Activated T-cell treated with anti-CD3 and anti-CD28 coated beads, Interleukin-2, amount 50 U/mL, for 72 hours (primary cell): Measurements from ENCODE around the gene SLC51B. TPM values are rescaled to one million over a fixed set of nuclear protein-coding genes. Genes with fewer than 3 reads are reported as not detected.
"Not testable (repeated sequence)": the region's sequence is repeated elsewhere in the genome, so short reads cannot be mapped to it uniquely, and the experiment has no call there.

Source experiments
- ATAC-seq, 2 donors: fragments of 150-1000 bp; cut with Tn5 transposase; replicated peaks in 1 of 2; 2 replicates each; pipeline ENCODE4 v1.10.0; 2021; ENCODE audit warnings: moderate library complexity in 2 of 2, mild to moderate bottlenecking in 1 of 2
- DNase-seq, 2 donors: peaks; one replicate each; pipeline ENCODE4 v3.0.0; 2021 to 2022; ENCODE audit warnings: mixed read lengths in 1 of 2
- H3K27ac Mint-ChIP-seq: one replicate; pipeline ENCODE4 v1.8.0; 2022; ENCODE audit warnings: mild to moderate bottlenecking, moderate library complexity, mixed read lengths
- H3K27me3 Mint-ChIP-seq: one replicate; pipeline ENCODE4 v1.8.0; 2022; ENCODE audit warnings: low read depth, mixed read lengths
- H3K36me3 Mint-ChIP-seq, 2 donors: one replicate each; pipeline ENCODE4 v1.8.0; 2022; ENCODE audit warnings: mixed read lengths in 2 of 2, mild to moderate bottlenecking in 1 of 2; ENCODE audit not compliant: insufficient read depth in 2 of 2
- H3K4me1 Mint-ChIP-seq: one replicate; pipeline ENCODE4 v1.8.0; 2022; ENCODE audit warnings: low read depth, mixed read lengths
- H3K4me3 Mint-ChIP-seq, 2 donors: one replicate each; pipeline ENCODE4 v1.8.0; 2022; ENCODE audit warnings: mild to moderate bottlenecking in 2 of 2, mixed read lengths in 2 of 2, moderate library complexity in 2 of 2
- H3K9me3 Mint-ChIP-seq, 2 donors: one replicate each; pipeline ENCODE4 v1.8.0; 2022; ENCODE audit warnings: mixed read lengths in 2 of 2
- total RNA-seq, 2 donors: library from RNA; stranded (reverse); gene quantifications; one replicate each; pipeline ENCODE4 v1.2.3, GENCODE V29; 2022

The SLC51B gene
- total RNA-seq, 2 donors from 2014 or later: not detected

DNA sequence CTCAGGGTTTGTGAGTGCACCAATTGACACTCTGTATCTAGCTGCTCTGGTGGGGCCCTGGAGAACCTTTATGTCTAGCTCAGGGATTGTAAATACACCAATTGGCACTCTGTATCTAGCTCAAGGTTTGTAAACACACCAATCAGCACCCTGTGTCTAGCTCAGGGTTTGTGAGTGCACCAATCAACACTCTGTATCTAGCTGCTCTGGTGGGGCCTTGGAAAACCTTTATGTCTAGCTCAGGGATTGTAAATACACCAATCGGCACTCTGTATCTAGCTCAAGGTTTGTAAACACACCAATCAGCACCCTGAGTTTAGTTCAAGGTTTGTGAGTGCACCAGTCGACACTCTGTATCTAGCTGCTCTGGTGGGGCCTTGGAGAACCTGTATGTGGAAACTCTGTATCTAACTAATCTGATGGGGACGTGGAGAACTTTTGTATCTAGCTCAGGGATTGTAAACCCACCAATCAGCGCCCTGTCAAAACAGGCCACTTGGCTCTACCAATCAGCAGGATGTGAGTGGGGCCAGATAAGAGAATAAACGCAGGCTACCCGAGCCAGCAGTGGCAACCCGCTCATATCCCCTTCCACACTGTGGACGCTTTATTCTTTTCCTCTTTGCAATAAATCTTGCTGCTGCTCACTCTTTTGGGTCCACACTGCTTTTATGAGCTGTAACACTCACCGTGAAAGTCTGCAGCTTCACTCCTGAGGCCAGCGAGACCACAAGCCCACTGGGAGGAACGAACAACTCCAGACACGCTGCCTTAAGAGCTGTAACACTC is 30.6 kb downstream of the SLC51B start:
- not testable (repeated sequence) for ATAC-seq, H3K4me3 Mint-ChIP-seq, H3K9me3 Mint-ChIP-seq, H3K36me3 Mint-ChIP-seq, H3K27ac Mint-ChIP-seq, H3K4me1 Mint-ChIP-seq, DNase-seq
- peaks cover 25% of the 10 kb centered on the region for H3K27me3 Mint-ChIP-seq

DNA sequence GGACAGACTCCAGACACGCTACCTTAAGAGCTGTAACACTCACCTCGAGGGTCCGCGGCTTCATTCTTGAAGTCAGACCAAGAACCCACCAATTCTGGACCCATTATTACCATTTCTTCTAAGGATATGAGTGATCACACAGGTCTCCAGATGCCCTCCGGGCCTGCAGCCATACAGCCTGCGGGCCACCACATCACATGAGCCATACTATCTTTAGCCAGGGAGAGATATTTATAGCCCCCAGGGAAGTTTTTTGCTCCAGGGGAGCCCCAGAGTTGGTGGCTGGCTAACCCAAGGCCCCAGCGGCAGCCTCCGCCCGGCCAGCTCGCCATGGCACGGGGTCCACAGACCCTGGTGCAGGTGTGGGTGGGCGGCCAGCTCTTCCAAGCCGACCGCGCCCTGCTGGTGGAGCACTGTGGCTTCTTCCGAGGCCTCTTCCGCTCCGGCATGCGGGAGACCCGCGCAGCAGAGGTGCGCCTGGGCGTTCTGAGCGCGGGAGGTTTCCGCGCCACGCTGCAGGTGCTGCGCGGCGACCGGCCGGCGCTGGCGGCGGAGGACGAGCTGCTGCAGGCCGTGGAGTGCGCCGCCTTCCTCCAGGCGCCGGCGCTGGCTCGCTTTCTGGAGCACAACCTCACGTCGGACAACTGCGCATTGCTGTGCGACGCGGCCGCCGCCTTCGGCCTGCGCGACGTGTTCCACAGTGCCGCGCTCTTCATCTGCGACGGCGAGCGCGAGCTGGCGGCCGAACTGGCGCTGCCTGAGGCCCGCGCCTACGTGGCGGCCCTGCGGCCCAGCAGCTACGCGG is 31.5 kb downstream of the SLC51B start, which contains the start of gene KBTBD13:
Gene KBTBD13, plus strand, starts transcription at position 261 of the 805 bp plus-strand sequence. Its CDS starts 70 bp downstream, at position 331.
- peak within 1 kb of the TSS in 1 of 2 donors; percentile 31 for H3K4me3 Mint-ChIP-seq
- no peak for DNase-seq
- H3K27ac Mint-ChIP-seq: no peak within 1 kb of the TSS
- peaks cover 25% of the 10 kb centered on the region for H3K27me3 Mint-ChIP-seq
- no peaks in the 10 kb centered on the region for H3K9me3 Mint-ChIP-seq
- H3K36me3 Mint-ChIP-seq: no peaks in the 10 kb centered on the region
- ATAC-seq: no peak
- peaks cover 11% of the 10 kb centered on the region for H3K4me1 Mint-ChIP-seq

DNA sequence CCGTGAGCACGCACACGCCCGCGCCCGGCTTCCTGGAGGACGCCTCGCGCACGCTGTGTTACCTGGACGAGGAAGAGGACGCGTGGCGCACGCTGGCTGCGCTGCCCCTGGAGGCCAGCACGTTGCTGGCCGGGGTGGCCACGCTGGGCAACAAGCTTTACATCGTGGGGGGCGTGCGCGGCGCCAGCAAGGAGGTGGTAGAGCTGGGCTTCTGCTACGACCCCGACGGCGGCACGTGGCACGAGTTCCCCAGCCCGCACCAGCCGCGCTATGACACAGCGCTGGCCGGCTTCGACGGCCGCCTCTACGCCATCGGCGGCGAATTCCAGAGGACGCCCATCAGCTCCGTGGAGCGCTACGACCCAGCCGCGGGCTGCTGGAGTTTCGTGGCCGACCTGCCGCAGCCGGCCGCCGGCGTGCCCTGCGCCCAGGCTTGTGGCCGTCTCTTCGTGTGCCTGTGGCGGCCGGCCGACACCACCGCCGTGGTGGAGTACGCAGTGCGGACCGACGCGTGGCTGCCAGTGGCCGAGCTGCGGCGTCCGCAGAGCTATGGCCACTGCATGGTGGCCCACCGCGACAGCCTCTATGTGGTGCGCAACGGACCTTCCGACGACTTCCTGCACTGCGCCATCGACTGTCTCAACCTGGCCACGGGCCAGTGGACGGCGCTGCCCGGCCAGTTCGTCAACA is 32.2 kb downstream of the SLC51B start:
- DNase-seq (no peak), ATAC-seq (no peak)
- H3K36me3 Mint-ChIP-seq: no peaks in the 10 kb centered on the region
- peak overlapping the region in 1 of 2 donors; percentile 31 for H3K4me3 Mint-ChIP-seq
- no peak overlapping the region for H3K27ac Mint-ChIP-seq
- peaks cover 18% of the 10 kb centered on the region for H3K4me1 Mint-ChIP-seq
- H3K9me3 Mint-ChIP-seq: no peaks in the 10 kb centered on the region
- H3K27me3 Mint-ChIP-seq: peaks cover 27% of the 10 kb centered on the region

DNA sequence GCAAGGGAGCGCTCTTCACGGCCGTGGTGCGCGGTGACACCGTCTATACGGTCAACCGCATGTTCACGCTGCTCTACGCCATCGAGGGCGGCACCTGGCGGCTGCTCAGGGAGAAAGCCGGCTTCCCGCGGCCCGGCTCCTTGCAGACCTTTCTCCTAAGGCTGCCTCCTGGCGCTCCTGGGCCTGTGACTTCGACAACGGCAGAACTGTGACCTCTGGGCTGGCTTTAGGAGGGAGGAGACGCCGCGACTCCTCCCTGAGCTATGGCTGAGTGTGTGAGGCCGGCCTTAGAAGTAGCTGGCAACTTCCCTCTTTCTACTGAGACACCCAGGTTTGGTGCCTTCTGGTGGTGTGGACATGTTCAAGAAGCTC is 32.8 kb downstream of the SLC51B start:
- Mint-ChIP-seq H3K4me3 (peak overlapping the region in 1 of 2 donors; percentile 31), H3K9me3 (no peaks in the 10 kb centered on the region), H3K4me1 (peaks cover 24% of the 10 kb centered on the region), H3K27me3 (peaks cover 32% of the 10 kb centered on the region), H3K27ac (no peak overlapping the region), H3K36me3 (no peaks in the 10 kb centered on the region)
- ATAC-seq (peak; percentile 64 to 79), DNase-seq (peak; percentile 54 to 68)

DNA sequence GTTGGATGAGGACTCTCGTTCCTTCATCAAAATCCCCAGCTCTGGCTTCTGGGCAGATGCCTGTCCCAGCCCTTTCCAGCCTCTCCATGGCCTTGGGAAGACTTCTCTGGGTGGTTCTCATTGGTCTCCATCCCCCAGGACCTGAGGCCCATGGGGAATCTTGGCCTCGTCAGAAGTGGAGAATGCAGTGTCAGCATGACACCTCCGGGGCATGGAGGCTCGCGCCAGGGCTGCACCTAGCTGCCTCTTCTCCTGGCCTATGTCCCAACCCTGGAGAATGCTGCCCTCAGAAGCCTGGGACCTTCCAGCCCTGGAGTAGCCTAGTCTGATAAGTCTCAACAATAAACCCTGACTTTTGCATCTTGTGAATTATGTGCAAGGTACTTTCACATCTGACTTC is 34.4 kb downstream of the SLC51B start:
- ATAC-seq: no peak
- Mint-ChIP-seq H3K27ac (no peak overlapping the region), H3K9me3 (no peaks in the 10 kb centered on the region), H3K4me3 (no peak overlapping the region), H3K36me3 (no peaks in the 10 kb centered on the region), H3K27me3 (peaks cover 45% of the 10 kb centered on the region), H3K4me1 (peaks cover 24% of the 10 kb centered on the region)
- DNase-seq: no peak

DNA sequence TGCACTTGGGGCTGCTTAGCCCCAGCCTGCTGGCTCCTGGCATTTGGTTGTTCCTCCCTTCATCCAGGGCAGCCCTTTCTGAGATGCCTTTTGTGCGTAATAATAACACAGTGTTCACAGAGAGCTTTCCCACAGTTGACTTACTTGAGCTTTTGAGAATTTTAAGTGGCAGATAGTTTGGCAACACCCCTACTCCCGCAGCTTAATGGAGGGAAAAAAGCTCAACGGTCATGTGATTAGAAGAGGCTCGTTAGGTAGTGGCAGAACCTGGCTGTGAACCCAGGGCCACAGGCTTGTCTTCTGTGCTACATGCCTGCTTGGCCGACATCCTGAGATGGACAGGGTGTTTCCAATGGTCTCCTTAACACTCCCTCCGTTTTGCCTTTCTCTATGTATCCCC is 36.1 kb downstream of the SLC51B start:
- no peak for DNase-seq
- no peak for ATAC-seq
- Mint-ChIP-seq H3K9me3 (no peaks in the 10 kb centered on the region), H3K27ac (no peak overlapping the region), H3K4me3 (no peak overlapping the region), H3K36me3 (no peaks in the 10 kb centered on the region), H3K27me3 (peaks cover 41% of the 10 kb centered on the region), H3K4me1 (peaks cover 24% of the 10 kb centered on the region)

DNA sequence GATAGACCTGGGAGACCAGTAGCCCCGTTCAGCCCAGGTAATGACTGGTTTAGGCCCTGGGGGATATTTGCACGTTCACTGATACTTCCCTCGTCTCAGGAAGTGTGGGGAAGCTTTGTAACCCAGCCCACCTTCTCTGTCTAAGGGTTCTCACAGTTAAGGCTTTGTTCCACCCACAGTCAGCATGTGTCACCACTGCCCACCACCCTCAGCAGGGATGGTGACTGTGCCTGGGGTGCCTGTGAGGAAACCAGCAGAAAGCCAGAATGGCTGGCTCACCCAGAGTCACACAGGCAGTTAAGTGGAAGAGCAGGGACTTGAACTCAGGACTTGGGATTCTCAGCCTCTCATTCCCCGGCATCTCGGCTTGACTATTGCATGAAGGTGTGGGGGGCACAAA is 36.6 kb downstream of the SLC51B start:
- H3K27ac Mint-ChIP-seq: no peak overlapping the region
- H3K4me3 Mint-ChIP-seq: no peak overlapping the region
- H3K36me3 Mint-ChIP-seq: no peaks in the 10 kb centered on the region
- peaks cover 24% of the 10 kb centered on the region for H3K4me1 Mint-ChIP-seq
- no peaks in the 10 kb centered on the region for H3K9me3 Mint-ChIP-seq
- peak; percentile 61 to 65 for ATAC-seq
- H3K27me3 Mint-ChIP-seq: peaks cover 39% of the 10 kb centered on the region
- peak; percentile 12 to 42 for DNase-seq

DNA sequence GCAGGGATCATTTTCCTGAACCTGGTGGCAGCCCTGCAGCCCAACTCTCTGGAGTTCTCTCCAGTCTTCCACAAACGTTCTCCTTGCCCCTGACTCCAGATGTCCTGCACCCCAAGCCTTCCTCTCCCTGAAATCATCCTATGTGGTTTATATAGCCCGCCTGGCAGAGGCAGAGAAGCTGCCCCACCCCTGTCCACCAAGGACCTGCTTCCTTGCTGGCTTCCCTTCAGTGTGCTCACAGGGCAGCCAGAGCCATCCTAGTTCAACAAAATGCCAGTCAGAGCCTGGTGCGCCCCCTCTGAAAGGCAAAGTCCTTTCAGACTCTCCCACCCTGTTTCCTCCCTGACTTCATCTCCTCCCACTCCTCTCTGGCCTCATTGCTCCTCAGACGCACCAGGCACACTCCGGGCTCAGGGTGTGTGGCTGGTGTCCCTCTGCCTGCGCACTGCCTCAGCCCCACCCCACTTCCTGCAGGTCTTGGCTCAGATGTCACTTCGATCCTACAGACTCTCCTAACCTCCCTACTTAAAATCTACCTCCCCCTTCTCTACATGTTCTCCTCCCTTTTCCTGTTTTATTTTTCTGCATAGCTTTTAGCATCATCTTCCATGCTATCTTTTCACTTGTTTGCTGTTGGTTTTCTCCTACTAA is 37.2 kb downstream of the SLC51B start:
- Mint-ChIP-seq H3K4me3 (peak overlapping the region; percentile 22 to 42), H3K27me3 (peaks cover 39% of the 10 kb centered on the region)
- DNase-seq: peak; percentile 22 to 30

DNA sequence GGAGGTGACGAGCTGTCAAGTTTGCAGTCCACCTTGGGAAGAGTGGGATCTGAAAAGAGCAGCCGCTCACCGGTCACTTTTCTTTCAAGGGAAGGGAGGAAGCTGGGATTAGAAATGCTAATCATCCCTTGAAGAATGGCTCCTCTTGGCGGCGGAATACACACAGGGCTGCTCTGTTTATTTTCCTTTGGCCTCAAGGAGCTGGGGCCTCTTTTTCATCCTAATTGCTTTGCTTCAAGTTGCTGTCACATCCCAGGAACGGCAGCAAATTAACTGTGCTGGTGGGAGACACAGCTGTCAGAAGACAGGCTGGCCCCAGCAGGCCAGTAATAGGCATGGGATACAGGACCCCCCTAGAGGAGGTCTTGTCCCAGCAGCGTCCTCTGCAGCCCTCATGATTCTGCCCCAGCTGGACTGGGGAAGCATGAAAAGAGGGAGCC is 38.1 kb downstream of the SLC51B start:
- ATAC-seq (no peak), DNase-seq (no peak)
- H3K27me3 Mint-ChIP-seq: peaks cover 31% of the 10 kb centered on the region
- H3K36me3 Mint-ChIP-seq: no peaks in the 10 kb centered on the region
- H3K9me3 Mint-ChIP-seq: no peaks in the 10 kb centered on the region
- H3K27ac Mint-ChIP-seq: no peak overlapping the region
- H3K4me3 Mint-ChIP-seq: no peak overlapping the region
- peaks cover 16% of the 10 kb centered on the region for H3K4me1 Mint-ChIP-seq

More for the DNA sequence above, 37.2 kb downstream of the SLC51B start:
- H3K4me1 Mint-ChIP-seq: peaks cover 24% of the 10 kb centered on the region
- no peak overlapping the region for H3K27ac Mint-ChIP-seq
- H3K9me3 Mint-ChIP-seq: no peaks in the 10 kb centered on the region
- H3K36me3 Mint-ChIP-seq: no peaks in the 10 kb centered on the region
- peak; percentile 49 to 65 for ATAC-seq

DNA sequence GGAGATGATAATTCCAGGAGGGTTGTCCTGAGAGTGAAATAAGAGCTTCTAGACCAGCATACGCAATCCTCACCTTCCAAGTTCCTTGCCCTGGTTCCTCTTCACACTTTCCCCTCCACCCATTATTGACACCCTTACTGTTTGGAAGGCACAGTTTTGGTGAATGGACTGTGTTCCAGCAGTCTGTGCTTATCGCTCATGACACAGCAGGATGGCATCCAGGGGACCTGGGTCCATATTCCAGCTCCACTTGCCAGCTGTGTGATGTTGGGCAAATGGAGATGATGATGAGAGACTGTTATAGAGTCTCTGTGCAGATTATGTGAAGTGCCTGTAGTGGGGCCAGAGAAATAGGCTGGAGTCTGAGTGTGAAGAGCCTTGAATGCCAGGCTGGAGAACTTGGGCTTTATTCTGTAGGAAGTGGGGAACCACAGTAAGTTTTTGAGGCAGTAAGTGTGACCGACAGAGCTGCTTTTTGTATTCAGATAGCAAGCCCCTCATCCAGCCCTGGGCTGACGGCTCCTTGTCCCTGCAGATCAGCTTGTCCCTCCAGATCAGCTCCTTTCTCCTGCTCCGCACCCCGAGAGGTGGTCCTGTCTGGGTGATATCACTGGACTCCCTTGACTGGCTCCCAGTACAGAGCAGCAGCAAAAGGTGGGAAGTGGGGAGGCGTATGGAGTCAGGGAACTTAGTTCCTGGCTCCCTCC is 39.5 kb downstream of the SLC51B start:
- H3K9me3 Mint-ChIP-seq: no peaks in the 10 kb centered on the region
- no peak for ATAC-seq

DNA sequence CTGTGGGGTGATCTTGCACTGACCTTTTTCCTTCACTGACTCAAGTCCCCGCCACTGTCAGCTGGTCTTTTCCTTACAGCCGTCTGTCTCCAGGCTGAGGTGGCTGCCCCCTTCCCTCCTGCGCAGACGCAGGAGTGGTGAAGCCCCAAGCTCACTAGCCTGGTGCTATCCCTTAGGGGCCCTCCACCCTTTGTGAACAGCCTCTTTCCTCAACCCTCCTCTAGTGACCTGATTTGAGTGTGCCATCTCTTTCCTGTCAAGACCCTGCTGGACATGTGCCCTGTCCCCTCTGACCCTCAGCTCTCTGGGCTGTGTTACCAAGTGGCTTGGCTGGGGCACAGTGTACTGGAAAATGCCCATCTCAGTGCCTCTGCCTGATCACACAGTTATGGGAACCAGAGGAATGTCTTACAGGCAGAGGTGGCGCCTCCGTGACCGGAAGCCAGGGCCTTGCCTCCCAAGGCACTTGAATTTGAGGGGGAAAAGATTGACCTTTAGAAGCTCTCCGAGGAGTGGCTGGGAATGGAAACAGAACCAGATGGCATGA is 40.1 kb downstream of the SLC51B start:
- no peak overlapping the region for H3K4me3 Mint-ChIP-seq
- H3K4me1 Mint-ChIP-seq: peaks cover 15% of the 10 kb centered on the region
- no peak for ATAC-seq
- DNase-seq: no peak
- H3K9me3 Mint-ChIP-seq: no peaks in the 10 kb centered on the region
- H3K27ac Mint-ChIP-seq: no peak overlapping the region
- peaks cover 21% of the 10 kb centered on the region for H3K27me3 Mint-ChIP-seq
- H3K36me3 Mint-ChIP-seq: no peaks in the 10 kb centered on the region

More for the DNA sequence above, 39.5 kb downstream of the SLC51B start:
- no peak overlapping the region for H3K4me3 Mint-ChIP-seq
- H3K4me1 Mint-ChIP-seq: peaks cover 15% of the 10 kb centered on the region
- no peak for DNase-seq
- no peak overlapping the region for H3K27ac Mint-ChIP-seq
- no peaks in the 10 kb centered on the region for H3K36me3 Mint-ChIP-seq
- H3K27me3 Mint-ChIP-seq: peaks cover 21% of the 10 kb centered on the region
